Lower leg skin (tissue), 4 donors: ENCODE data around the gene ST8SIA5. TPM values are rescaled to one million over a fixed set of nuclear protein-coding genes. Genes with fewer than 3 reads are reported as not detected.

Experiments used
- DNase-seq, 2 donors: peaks; one replicate each; pipeline ENCODE4 v3.0.0-alpha.2; 2019; ENCODE audit warnings: low spot score in 2 of 2
- H3K4me3 ChIP-seq: fragments of 200-600 bp; sonication (generic); 2 replicates; pipeline ENCODE4 v1.5.1; 2017; ENCODE audit warnings: mild to moderate bottlenecking, low read depth; ENCODE audit not compliant: poor library complexity, severe bottlenecking
- CTCF ChIP-seq, 3 donors: fragments of 450-650 bp; IDR thresholded peaks; one replicate each; pipeline ENCODE4 v1.5.1; 2016; ENCODE audit warnings: antibody characterized with exemption in 3 of 3, mild to moderate bottlenecking in 3 of 3, moderate library complexity in 2 of 3
- POLR2A ChIP-seq, 2 donors: fragments of 450-650 bp; IDR thresholded peaks; one replicate each; pipeline ENCODE4 v1.6.1; 2016 to 2017; ENCODE audit warnings: antibody characterized with exemption in 2 of 2, mild to moderate bottlenecking in 1 of 2, moderate library complexity in 1 of 2
- WGBS, 2 donors: methylation state at CpG; one replicate each; pipeline ENCODE4 v1.1.5; 2018; 5-methylcytosine and 5-hydroxymethylcytosine counted together
- intact Hi-C: fragments of 100-400 bp; cut with DNase I; formaldehyde crosslinking; loops from one replicate; pipeline ENCODE4 v1.15.0; 2023; ENCODE audit warnings: low total_unique reads
- total RNA-seq, 4 donors: library from RNA; depleted of rRNA; stranded (reverse); fragments of >200 nt; gene quantifications; one replicate each; pipeline ENCODE4 v1.1.0, GENCODE V29; 2016

Gene ST8SIA5
- total RNA-seq, 4 donors from 2014 or later = not detected

GRCh38 chr18:46678041-46678440, 78.8 kb downstream of the ST8SIA5 start:
- no peak for DNase-seq
- no peak overlapping the region for H3K4me3 ChIP-seq
- WGBS, 2 donors = 40 to 64% methylated on average over 2 to 3 of the region's 3 CpGs
- TF ChIP-seq POLR2A (IDR thresholded peaks at IDR 0.05) (no peak), CTCF (IDR thresholded peaks at IDR 0.05) (no peak)
- intact Hi-C loops = no loop called here

GRCh38 chr18:46677611-46678010, 79.2 kb downstream of the ST8SIA5 start:
- no peak overlapping the region for H3K4me3 ChIP-seq
- intact Hi-C loops = no loop called here

GRCh38 chr18:46676182-46676835, 80.5 kb downstream of the ST8SIA5 start:
- 55 to 70% methylated on average over 15 of the region's 15 CpGs for WGBS, 2 donors
- no peak for DNase-seq
- H3K4me3 ChIP-seq = no peak overlapping the region
- intact Hi-C loops = no loop called here
- TF ChIP-seq CTCF (IDR thresholded peaks at IDR 0.05) = no peak
- TF ChIP-seq POLR2A (IDR thresholded peaks at IDR 0.05) = no peak

More at GRCh38 chr18:46677611-46678010, 79.2 kb downstream of the ST8SIA5 start:
- no peak for DNase-seq
- TF ChIP-seq POLR2A (IDR thresholded peaks at IDR 0.05) = no peak
- no peak for TF ChIP-seq CTCF (IDR thresholded peaks at IDR 0.05)
- WGBS, 2 donors = 51 to 76% methylated on average over 2 of the region's 2 CpGs

- intact Hi-C loops = no loop called here
Measured at GRCh38 chr18:46675112-46675511, 81.7 kb downstream of the ST8SIA5 start.

GRCh38 chr18:46672062-46672970, 84.5 kb downstream of the ST8SIA5 start:
- TF ChIP-seq CTCF (IDR thresholded peaks at IDR 0.05) = no peak
- TF ChIP-seq POLR2A (IDR thresholded peaks at IDR 0.05) = no peak
- intact Hi-C loops = no loop called here
- H3K4me3 ChIP-seq = no peak overlapping the region
- WGBS, 2 donors = 57 to 59% methylated on average over 6 of the region's 6 CpGs
- no peak for DNase-seq

More at GRCh38 chr18:46675112-46675511, 81.7 kb downstream of the ST8SIA5 start:
- no peak for DNase-seq
- TF ChIP-seq CTCF (IDR thresholded peaks at IDR 0.05) = no peak
- no peak for TF ChIP-seq POLR2A (IDR thresholded peaks at IDR 0.05)
- 50 to 58% methylated on average over 1 of the region's 1 CpG for WGBS, 2 donors
- no peak overlapping the region for H3K4me3 ChIP-seq
